Measurements from ENCODE around the gene HDAC4. TPM values are rescaled to one million over a fixed set of nuclear protein-coding genes. Genes with fewer than 3 reads are reported as not detected.

HDAC4 gene
- total and polyA plus RNA-seq, 2 experiments from 2014 or later, result 8.1 to 41.8 TPM

DNA sequence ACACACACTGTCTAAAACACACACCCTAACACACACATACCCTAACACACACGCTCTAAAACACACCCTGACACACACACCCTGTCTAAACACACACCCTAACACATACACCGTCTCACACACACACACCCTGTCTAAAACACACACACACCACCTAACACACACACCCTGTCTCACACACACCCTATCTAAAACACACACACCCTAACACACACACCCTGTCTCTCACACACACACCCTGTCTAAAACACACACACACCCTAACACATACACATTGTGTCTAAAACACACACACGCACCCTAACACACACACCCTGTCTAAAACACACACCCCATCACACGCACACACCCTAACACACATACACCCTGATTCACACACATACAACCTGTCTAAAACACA, 54.1 kb downstream of the HDAC4 start:
- Histone ChIP-seq H3K4me3 (no peak overlapping the region), H3K9me2 (ENCODE audit: insufficient read depth) (no peaks in the 10 kb centered on the region), H3K27me3 (ENCODE audit: insufficient read depth) (no peaks in the 10 kb centered on the region), H4K20me1 (replicated peaks; ENCODE audit: insufficient read depth) (peaks cover 12% of the 10 kb centered on the region), H3K4me2 (no peak overlapping the region), H3K27ac (ENCODE audit: low read depth) (no peak overlapping the region), H3F3A (replicated peaks; ENCODE audit: low read depth) (no peaks in the 10 kb centered on the region), H3K4me1 (ENCODE audit: insufficient read depth) (no peaks in the 10 kb centered on the region), H3K36me3 (ENCODE audit: insufficient read depth) (no peaks in the 10 kb centered on the region), H2AFZ (no peak overlapping the region), H3K79me2 (replicated peaks; ENCODE audit: insufficient read depth) (peaks cover 90% of the 10 kb centered on the region)
- Mint-ChIP-seq H3K9me3 (no peaks in the 10 kb centered on the region), H3K27me3 (ENCODE audit: insufficient read depth, low read depth, poor library complexity) (peaks cover 7% of the 10 kb centered on the region), H3K27ac (no peak overlapping the region), H3K36me3 (ENCODE audit: low read depth) (peaks cover 26% of the 10 kb centered on the region), H3K4me1 (peaks cover 5% of the 10 kb centered on the region), H3K4me3 (no peak overlapping the region)
- DNase-seq (ENCODE audit: low spot score), result no peak
- ATAC-seq, result no peak
- TF ChIP-seq, protein P1, sequence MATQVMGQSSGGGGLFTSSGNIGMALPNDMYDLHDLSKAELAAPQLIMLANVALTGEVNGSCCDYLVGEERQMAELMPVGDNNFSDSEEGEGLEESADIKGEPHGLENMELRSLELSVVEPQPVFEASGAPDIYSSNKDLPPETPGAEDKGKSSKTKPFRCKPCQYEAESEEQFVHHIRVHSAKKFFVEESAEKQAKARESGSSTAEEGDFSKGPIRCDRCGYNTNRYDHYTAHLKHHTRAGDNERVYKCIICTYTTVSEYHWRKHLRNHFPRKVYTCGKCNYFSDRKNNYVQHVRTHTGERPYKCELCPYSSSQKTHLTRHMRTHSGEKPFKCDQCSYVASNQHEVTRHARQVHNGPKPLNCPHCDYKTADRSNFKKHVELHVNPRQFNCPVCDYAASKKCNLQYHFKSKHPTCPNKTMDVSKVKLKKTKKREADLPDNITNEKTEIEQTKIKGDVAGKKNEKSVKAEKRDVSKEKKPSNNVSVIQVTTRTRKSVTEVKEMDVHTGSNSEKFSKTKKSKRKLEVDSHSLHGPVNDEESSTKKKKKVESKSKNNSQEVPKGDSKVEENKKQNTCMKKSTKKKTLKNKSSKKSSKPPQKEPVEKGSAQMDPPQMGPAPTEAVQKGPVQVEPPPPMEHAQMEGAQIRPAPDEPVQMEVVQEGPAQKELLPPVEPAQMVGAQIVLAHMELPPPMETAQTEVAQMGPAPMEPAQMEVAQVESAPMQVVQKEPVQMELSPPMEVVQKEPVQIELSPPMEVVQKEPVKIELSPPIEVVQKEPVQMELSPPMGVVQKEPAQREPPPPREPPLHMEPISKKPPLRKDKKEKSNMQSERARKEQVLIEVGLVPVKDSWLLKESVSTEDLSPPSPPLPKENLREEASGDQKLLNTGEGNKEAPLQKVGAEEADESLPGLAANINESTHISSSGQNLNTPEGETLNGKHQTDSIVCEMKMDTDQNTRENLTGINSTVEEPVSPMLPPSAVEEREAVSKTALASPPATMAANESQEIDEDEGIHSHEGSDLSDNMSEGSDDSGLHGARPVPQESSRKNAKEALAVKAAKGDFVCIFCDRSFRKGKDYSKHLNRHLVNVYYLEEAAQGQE (IDR thresholded peaks at IDR 0.05; ENCODE audit: unreplicated experiment), result no peak
- no peak for TF ChIP-seq ZNF114 (CRISPR knock-in tag; IDR thresholded peaks at IDR 0.05)
- TF ChIP-seq CREB1 (CRISPR knock-in tag; IDR thresholded peaks at IDR 0.05; ENCODE audit: low read depth), result no peak
- TF ChIP-seq, protein P2, sequence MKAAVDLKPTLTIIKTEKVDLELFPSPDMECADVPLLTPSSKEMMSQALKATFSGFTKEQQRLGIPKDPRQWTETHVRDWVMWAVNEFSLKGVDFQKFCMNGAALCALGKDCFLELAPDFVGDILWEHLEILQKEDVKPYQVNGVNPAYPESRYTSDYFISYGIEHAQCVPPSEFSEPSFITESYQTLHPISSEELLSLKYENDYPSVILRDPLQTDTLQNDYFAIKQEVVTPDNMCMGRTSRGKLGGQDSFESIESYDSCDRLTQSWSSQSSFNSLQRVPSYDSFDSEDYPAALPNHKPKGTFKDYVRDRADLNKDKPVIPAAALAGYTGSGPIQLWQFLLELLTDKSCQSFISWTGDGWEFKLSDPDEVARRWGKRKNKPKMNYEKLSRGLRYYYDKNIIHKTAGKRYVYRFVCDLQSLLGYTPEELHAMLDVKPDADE (IDR thresholded peaks at IDR 0.05), result no peak
- TF ChIP-seq NANOG (IDR thresholded peaks at IDR 0.05; ENCODE audit: borderline replicate concordance), result no peak
- TF ChIP-seq, protein P3, sequence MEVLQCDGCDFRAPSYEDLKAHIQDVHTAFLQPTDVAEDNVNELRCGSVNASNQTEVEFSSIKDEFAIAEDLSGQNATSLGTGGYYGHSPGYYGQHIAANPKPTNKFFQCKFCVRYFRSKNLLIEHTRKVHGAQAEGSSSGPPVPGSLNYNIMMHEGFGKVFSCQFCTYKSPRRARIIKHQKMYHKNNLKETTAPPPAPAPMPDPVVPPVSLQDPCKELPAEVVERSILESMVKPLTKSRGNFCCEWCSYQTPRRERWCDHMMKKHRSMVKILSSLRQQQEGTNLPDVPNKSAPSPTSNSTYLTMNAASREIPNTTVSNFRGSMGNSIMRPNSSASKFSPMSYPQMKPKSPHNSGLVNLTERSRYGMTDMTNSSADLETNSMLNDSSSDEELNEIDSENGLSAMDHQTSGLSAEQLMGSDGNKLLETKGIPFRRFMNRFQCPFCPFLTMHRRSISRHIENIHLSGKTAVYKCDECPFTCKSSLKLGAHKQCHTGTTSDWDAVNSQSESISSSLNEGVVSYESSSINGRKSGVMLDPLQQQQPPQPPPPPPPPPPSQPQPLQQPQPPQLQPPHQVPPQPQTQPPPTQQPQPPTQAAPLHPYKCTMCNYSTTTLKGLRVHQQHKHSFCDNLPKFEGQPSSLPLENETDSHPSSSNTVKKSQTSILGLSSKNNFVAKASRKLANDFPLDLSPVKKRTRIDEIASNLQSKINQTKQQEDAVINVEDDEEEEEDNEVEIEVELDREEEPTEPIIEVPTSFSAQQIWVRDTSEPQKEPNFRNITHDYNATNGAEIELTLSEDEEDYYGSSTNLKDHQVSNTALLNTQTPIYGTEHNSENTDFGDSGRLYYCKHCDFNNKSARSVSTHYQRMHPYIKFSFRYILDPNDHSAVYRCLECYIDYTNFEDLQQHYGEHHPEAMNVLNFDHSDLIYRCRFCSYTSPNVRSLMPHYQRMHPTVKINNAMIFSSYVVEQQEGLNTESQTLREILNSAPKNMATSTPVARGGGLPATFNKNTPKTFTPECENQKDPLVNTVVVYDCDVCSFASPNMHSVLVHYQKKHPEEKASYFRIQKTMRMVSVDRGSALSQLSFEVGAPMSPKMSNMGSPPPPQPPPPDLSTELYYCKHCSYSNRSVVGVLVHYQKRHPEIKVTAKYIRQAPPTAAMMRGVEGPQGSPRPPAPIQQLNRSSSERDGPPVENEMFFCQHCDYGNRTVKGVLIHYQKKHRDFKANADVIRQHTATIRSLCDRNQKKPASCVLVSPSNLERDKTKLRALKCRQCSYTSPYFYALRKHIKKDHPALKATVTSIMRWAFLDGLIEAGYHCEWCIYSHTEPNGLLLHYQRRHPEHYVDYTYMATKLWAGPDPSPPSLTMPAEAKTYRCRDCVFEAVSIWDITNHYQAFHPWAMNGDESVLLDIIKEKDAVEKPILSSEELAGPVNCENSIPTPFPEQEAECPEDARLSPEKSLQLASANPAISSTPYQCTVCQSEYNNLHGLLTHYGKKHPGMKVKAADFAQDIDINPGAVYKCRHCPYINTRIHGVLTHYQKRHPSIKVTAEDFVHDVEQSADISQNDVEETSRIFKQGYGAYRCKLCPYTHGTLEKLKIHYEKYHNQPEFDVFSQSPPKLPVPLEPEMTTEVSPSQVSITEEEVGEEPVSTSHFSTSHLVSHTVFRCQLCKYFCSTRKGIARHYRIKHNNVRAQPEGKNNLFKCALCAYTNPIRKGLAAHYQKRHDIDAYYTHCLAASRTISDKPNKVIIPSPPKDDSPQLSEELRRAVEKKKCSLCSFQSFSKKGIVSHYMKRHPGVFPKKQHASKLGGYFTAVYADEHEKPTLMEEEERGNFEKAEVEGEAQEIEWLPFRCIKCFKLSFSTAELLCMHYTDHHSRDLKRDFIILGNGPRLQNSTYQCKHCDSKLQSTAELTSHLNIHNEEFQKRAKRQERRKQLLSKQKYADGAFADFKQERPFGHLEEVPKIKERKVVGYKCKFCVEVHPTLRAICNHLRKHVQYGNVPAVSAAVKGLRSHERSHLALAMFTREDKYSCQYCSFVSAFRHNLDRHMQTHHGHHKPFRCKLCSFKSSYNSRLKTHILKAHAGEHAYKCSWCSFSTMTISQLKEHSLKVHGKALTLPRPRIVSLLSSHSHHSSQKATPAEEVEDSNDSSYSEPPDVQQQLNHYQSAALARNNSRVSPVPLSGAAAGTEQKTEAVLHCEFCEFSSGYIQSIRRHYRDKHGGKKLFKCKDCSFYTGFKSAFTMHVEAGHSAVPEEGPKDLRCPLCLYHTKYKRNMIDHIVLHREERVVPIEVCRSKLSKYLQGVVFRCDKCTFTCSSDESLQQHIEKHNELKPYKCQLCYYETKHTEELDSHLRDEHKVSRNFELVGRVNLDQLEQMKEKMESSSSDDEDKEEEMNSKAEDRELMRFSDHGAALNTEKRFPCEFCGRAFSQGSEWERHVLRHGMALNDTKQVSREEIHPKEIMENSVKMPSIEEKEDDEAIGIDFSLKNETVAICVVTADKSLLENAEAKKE (CRISPR knock-in tag; IDR thresholded peaks at IDR 0.05), result no peak
- TF ChIP-seq EZH2 (IDR thresholded peaks at IDR 0.05; ENCODE audit: low read depth, unreplicated experiment), result no peak
- no peak for TF ChIP-seq POLR2AphosphoS5 (IDR thresholded peaks at IDR 0.05; ENCODE audit: low read depth)
- TF ChIP-seq EZH2phosphoT487 (IDR thresholded peaks at IDR 0.05; ENCODE audit: unreplicated experiment), result no peak
- TF ChIP-seq ZNF331 (CRISPR knock-in tag; IDR thresholded peaks at IDR 0.05; ENCODE audit: low read depth), result no peak
- no peak for TF ChIP-seq JUNB (IDR thresholded peaks at IDR 0.05; ENCODE audit: unreplicated experiment)
- no peak for TF ChIP-seq STAT1 (IDR thresholded peaks at IDR 0.05; ENCODE audit: unreplicated experiment)
- TF ChIP-seq, protein P4, sequence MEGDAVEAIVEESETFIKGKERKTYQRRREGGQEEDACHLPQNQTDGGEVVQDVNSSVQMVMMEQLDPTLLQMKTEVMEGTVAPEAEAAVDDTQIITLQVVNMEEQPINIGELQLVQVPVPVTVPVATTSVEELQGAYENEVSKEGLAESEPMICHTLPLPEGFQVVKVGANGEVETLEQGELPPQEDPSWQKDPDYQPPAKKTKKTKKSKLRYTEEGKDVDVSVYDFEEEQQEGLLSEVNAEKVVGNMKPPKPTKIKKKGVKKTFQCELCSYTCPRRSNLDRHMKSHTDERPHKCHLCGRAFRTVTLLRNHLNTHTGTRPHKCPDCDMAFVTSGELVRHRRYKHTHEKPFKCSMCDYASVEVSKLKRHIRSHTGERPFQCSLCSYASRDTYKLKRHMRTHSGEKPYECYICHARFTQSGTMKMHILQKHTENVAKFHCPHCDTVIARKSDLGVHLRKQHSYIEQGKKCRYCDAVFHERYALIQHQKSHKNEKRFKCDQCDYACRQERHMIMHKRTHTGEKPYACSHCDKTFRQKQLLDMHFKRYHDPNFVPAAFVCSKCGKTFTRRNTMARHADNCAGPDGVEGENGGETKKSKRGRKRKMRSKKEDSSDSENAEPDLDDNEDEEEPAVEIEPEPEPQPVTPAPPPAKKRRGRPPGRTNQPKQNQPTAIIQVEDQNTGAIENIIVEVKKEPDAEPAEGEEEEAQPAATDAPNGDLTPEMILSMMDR (conservative IDR thresholded peaks at IDR 0.05; ENCODE audit: low read depth in 2 of 2), result no peak

All from GM23338 (cell line).